Measurements from ENCODE around the gene CSMD2.

- no peak for TF ChIP-seq CTCF (conservative IDR thresholded peaks at IDR 0.05; ENCODE audit: low read depth in 2 of 2)
- no peak for TF ChIP-seq ETS1 (IDR thresholded peaks at IDR 0.05)
- TF ChIP-seq EZH2 (IDR thresholded peaks at IDR 0.05; ENCODE audit: low read depth, unreplicated experiment), result no peak
- no peak for TF ChIP-seq EZH2phosphoT487 (IDR thresholded peaks at IDR 0.05; ENCODE audit: unreplicated experiment)
- no peak for TF ChIP-seq POLR2AphosphoS5 (IDR thresholded peaks at IDR 0.05; ENCODE audit: low read depth)
- no peak for TF ChIP-seq REST (IDR thresholded peaks at IDR 0.05; ENCODE audit: unreplicated experiment)
- TF ChIP-seq CREB1 (CRISPR knock-in tag; IDR thresholded peaks at IDR 0.05; ENCODE audit: low read depth), result no peak
- TF ChIP-seq JUNB (IDR thresholded peaks at IDR 0.05; ENCODE audit: unreplicated experiment), result no peak
Measured at GRCh38 chr1:33576821-33577599, 588.0 kb downstream of the CSMD2 start.
